Activated CD4-positive, CD25-positive, alpha-beta regulatory T cell treated with anti-CD3 and anti-CD28 coated beads, Interleukin-2, amount 50 U/mL, for 24 hours (primary cell): ENCODE results near the gene KIRREL3.

Experiments used
- ATAC-seq, 2 donors: fragments of 150-1000 bp; cut with Tn5 transposase; one replicate each; pipeline ENCODE4 v1.10.0; 2021; ENCODE audit warnings: mild to moderate bottlenecking in 1 of 2, moderate library complexity in 1 of 2

The KIRREL3 gene

DNA sequence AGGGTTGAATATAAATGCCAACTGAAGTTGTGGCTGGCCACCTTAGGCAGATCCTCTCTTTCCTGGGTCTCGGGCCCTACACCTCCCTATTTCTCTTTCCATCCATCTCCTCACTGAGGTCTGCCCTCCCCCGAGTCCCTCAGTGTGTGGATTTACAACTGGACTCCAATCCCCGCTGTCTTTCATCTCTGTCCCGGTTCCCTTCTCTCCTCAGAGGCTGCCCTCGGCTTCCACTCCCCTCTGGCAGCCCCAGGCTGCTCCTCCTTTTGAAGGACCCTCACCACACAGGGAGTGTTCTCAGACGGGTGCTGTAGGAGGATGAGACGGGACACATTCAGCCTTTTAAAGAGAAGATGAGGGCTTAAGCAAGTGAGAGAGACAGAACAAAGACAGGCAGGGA lies 478.0 kb downstream of the KIRREL3 start:
- no peak for ATAC-seq

DNA sequence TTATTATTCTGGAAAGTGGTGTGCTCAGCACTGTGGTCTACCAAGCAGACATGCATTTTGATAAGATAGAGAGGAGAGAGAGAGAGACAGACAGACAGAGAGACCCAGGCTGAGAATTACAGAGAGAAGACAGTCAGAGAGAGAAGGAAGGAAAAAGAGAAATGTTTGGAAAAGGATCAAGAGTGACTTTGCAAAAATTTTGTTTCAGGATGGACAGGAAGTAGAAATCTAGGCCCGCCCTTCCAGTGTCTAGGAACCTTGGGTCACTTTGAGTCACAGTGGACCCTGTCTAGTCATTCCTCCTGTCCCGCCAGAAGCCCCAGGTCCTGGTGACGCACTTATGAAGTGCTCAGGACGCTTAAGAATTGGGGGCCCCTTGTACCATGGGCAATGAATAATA lies 478.4 kb downstream of the KIRREL3 start:
- ATAC-seq = no peak

DNA sequence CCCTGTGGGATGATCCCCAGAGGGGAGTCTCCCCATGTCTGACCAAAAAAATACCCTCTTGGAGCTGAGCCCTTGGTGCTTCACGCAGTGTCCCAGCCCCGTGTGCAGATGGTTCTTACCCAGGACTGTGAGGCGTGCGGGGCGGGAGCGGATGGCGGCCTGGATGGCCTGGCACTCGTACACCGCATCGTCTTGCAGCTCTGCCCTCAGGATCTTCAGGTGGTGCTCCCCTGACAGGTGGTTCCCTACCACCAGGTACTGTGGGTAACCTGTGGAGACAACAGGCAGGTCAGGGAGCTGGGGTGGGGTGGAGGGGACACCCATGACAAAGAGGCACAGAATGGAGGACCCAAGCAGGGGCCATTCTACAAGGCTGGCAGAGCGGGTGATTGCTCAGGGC lies 479.4 kb downstream of the KIRREL3 start:
- ATAC-seq = no peak

DNA sequence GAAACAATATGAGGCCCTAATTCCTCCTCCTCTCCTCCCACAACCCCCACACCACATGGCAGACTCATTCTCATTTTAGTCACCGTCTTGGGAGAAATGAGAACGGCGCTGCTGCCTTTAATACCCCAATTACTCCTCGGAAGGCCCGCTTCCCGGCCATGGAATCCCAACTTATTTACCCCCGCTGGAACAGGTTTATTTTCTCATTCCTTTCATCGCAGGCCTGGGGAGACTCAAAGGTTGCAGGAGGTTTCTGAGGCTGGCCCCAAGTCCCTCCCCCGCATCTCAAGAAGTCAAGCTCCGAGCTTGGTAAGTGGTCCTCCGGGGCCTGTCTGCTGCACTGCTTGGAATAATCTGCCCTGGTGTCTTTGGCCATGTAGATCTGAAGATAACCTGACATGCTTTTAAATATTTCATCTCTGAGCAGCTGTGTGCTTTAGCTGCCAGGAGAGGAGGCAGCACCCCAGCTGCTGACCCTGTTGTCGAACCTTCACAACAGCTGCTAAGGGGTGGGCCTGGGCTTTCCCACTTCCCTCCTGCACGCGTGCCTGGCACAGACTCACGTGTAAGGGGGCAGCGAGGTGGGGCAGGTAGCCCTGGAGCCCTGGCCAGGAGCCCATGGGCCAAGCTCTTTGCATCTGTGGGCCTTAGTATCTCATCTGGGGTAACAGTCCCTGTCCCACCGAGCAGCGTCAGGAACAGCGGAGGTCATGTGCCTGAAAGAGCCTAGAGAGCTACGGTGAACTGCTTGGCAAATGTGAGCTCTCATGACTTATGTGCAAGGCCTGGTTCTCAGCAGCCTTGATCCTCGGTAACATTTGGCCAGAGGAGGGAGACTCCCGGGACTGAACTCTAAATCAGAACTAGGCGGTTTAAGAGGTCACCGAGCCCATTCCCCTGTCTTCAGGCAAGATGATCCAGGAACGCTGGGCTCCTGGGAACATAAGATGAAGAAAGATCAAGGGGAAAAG lies 480.5 kb downstream of the KIRREL3 start:
- no peak for ATAC-seq

DNA sequence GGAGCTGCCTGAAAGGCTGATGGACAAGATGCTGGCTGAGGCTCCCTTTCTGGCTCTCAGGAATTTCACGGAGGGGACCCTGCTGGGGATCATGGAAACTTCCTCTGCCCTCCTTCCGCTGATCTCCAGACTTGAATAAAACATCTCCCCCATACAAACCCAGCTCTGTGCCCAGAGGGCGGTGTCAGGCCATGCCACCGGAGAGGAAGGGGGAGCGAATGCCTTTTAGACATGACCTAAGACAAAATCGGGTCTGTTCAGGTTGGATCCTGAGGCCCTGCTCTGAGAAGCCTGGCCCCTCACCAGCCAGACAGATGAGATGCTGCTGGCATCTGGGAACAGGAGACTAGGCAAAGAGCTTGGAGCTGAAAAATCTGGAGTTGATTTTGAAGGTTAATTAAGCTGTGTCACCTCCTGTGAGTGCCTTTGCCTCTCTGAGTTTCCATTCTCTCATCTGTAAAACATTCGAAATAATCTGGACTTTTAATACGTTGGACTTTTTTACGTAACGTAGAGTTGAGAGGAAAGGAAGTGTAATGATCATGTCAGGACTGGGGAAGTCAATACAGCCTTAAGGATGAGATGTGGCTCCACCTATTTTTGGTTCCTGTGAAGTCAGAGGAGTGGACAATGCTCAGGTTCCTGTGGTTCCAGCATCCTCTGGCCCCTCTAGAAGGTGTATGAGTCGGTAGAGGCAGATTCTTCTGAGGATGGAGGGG lies 481.4 kb downstream of the KIRREL3 start:
- ATAC-seq = no peak

DNA sequence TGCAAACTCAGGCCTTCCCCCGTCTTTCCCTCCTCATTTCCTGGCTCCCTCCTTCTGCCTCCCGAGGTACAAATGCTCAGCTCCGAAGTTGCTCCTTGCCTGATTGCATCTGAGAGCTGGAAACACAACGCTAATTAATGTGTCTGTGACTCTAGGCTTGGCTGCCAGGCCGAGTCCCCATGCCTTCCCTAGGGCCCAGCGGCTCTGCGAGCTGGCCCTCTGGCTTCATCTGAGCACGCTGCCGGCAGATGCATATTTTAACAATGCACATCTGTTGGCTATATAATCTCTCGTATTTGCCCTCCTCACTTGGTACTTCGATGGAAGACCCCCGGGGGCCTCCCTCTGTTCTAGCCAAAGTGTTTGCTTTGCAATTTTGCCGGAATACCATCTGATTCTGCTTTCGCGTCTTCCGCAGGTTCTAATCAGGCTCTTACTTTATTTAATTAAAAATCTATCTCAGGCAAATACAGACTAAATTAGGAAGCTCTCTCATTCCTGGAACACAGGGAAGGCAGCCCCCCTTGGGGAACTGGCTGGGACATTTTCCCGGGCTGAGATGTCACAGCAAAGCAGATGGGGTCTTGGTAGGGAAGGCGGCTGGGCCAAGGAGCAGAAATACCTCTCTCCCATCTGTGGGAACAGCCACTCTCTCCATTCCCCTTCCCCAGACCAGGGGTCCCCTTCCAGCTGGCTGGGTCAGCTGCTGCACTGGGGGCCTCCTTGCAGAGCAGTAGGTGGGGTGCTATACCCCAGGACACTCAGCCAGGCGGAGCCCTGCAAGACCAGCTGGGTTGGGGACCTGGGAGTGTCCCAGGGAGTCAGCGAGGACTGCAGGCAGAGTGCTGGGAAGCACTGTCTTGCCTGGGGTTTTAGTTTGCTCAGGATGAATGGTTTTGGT lies 482.2 kb downstream of the KIRREL3 start:
- ATAC-seq = no peak

DNA sequence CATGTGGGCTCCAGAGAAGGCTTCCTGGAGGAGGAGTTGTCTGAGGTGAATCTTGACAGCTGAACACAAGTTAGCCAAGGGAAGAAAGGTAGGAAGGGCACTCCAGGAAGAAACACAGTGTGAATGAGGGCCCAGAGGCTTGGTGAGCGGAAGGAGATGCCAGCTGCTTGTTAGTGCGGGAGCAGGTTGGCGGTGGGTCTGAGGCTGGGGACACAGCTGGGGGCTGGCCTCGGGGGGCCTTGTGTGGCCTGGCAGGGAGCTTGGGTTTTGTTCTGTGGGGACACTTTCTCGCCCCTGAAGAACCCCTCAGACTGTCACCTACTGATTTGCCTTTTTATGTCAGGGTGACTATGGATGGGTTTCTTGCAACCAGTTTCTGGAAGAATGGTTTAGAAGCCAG lies 485.1 kb downstream of the KIRREL3 start:
- no peak for ATAC-seq

DNA sequence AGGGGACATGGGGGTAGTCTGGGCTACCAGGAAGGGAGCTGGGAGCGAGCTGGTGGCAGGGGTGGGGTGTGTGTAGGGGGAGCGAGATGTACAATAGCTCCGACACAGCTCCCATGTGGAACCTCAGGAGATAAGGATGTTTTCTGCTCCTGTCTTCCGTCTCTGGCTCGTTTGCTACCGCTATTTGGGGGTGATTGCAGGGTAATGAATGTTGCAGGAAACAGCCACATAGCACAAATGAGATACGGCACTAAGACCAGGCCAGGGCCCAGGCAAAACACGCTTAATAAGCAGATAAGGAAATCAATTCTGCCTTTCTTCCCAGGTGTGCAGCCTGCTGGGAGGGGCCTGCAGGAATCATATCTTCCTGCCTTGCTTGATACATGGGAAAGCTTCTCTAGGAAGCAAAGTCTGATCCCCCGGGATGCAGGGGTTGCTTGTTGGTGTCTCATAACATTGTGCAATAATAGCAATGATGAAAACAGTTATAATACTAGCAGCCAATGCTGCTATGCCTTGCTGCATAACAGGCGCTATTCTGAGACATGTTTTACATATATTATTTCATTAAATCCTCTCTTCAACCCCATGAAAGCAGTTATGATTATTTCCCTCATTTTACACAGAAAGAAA lies 486.4 kb downstream of the KIRREL3 start:
- no peak for ATAC-seq

DNA sequence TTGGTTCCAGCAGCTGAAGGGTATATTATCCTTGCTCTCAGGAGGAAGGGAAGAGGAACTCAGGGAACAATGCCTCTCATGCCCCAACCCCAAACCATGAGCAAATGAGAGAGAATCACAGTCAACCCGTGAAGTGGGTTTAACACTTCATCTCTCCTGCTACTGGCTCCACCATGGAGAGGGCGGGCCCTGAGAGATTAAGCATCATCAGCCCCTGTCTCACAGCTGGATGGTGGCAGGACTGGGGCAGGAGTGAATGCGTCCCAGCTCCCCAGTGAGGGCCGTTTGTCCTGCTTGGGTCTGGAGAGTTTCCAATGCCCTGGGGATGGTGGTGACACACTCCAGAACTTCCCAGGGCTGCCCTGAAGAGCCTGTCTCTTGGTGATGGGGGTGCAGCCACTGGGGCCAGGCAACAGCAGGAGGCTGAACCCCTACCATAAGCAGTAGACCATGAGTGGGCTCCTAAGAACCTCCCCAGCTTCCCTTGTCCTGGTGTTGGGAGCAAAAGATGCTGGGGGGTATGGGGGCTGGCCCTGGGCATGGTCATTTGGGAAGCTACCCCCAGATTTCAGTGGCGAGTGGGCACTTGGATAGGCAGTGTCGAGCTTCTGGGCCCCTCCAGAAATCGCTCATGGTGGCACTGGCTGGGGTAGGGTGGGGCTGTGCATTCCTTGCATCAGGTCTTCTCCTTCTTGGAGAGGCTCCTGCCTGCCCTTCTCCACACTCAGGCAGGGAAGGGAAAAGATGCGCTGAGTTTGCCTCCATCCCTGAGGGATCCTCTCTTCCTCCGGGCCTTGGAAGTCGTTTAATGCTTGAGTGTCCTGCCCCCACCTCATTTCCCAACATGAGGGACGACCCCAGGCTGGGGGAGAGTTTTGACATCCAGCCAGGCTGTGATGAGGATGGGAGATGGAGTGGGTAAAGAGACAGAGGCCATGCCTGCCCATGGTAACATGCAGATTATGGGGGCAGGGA lies 487.5 kb downstream of the KIRREL3 start:
- no peak for ATAC-seq

DNA sequence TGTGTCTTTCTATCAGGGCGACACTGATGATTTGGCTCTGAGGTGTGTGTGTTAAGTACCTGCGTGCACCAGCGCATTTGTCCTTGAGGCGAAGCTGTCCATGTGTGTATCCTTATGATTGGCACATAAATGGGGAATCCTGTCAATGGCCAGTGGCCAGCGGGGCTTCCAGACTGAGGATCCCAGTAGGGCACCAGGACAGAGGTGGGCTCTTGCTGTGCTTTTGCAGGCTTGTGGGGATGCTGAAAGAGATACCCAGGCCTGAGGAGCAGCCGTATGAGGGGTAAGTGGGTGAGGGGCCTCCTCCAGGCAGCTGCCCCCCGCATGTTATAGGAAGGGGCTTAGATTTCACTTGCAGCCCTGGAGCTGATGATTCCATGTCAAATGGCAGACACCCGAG lies 488.3 kb downstream of the KIRREL3 start:
- no peak for ATAC-seq

DNA sequence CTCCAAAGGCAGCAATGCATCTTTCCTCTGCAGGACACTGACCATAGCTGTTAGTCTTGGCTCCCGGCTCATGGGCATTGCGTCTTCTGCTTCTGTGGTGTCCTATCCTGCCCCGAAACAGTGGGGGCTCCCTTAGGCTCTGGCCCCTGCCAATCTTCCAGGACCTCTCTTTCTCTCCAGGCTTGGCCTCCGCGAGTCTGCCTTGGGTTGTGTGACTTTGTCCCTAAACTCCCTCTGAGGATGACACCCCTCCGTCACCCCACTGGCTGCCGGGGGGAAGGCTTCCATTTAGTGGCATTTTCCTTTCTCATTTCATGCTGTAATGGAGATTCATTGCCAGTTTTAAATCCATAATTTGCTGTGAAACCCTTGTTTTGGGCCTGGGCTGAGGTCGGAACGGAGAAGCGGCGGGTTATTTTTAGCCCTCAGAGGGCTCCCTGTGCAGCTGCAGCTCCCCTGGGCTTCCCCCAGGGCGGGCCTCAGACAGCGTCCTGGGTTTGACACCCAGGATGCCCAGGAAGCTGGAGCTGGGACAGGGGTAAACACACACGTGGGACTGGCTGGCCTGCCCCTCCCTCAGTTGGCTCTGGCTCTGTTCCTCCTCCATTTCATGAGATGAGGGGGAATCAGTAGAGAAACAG lies 489.0 kb downstream of the KIRREL3 start:
- no peak for ATAC-seq

DNA sequence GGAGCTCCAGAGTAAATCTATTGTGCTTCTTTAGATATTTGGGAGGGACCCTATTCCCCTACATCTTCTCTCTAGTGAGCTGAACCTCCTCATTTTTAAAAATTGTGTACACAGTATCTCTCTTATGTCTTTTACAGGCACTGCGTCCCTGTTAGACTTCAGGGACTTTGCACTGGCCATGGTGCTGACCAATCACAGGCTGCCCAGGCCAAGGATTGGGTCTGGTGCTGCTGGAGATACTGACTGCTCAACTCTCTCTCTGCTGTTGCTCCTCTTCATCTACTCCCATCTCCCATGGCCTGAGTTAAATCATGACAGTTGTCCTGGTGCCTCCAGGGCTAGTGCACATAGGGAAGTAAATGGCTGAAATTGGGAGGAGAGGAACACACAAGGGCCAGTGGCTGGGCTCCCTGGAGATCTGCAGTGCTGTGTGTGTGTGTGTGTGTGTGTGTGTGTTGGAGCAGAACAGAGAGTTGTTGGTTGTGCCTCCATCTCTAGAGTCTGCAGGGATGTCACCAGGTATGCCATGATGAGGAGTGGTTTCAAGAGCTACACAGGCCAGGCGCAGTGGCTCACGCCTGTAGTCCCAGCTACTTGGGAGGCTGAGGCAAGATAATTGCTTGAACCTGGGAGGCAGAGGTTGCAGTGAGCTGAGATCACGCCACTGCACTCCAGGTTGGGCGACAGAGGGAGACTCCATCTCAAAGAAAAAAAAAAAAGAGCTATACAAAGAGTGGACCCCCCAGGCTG lies 489.8 kb downstream of the KIRREL3 start:
- ATAC-seq = no peak

DNA sequence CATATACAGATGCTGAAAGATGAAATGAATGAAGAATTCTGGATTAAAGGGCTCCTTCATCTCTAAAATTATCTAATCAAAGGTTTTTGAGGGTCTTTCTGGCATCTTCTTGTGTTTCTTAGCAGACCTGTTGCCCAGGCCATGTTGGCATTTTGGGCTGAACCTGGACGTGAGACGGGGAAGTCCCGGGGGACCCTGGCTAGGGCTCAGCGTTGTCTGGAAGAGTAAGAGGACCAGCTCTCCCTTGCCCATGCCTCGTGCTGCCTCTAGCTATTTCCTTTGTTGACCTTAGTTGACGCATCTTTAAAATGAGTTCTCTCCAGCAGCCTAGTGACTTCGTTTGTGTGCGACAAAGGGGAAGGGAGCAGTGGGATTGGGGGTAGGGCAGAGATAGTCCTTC lies 492.9 kb downstream of the KIRREL3 start:
- no peak for ATAC-seq

DNA sequence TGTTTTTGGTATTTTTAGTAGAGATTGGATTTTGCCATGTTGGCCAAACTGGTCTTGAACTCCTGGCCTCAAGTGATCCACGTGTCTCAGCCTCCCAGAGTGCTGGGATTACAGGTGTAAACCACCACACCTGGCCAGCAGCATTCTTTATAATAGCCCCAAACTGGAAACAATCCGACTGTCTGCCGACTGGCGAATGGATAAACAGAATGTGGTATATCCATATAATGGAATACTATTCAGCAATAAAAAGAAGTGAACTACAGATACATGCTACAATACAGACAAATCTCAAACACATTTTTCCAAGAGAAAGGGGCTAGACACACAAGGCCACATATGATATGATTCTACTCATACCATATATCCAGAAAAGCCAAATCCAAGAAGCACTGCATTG lies 493.8 kb downstream of the KIRREL3 start:
- no peak for ATAC-seq

DNA sequence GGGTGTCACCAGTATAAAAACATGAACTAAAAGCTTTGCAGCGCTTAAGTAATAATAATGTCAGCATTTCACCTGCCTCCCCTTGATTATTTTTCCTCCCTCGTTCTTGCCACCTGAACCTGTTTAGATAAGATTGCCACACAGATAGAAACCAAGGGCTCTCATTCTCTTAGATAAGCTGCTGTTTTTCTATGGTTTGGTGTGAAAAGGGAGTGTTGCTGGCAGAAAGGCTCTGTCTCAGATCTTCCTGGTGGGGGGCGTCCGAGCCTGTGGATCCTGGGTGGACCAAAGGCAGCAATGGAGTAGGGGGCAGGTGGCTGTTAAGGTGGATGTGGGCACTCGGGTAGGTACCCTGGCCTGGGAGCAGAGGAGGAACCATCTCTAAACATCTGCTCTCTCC lies 497.6 kb downstream of the KIRREL3 start:
- no peak for ATAC-seq

DNA sequence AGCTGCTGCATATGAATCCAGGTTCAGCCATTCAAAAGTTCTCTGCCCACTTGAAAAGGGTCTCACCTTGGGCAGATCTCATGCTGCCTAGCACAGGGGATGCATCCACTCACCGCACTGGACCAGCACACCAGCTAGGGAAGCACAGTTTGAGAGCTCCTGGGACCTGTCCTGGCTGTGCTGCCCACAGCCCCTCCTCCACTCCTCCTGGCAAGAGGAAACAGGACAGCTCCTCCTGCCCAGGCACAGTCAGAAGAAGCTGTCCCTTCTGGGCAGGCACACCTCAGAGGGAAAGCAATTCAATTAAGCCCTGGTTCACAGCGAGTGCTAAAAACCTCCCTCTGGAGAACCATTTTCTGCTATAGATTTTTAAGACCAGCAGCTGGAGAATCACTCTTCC lies 498.4 kb downstream of the KIRREL3 start:
- ATAC-seq = no peak

DNA sequence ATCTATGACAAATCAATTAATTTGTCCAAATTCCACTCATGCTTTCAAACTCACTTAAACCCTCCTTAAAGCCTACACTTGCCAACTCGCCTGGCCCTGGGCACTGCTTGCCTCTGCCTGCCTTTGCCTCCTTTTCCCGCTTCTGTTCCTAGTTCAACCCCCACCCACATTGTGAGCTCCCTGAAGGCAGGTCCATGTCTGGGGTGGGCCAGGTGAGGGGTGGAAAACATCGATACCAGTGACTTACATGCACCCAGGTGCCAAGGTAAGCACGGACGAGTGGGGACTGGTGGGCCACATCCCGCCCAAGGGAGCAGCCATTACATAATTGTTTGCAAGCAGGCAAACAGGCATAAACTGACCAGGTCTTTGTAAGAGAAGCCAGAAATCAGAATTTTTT lies 498.9 kb downstream of the KIRREL3 start:
- ATAC-seq = no peak

DNA sequence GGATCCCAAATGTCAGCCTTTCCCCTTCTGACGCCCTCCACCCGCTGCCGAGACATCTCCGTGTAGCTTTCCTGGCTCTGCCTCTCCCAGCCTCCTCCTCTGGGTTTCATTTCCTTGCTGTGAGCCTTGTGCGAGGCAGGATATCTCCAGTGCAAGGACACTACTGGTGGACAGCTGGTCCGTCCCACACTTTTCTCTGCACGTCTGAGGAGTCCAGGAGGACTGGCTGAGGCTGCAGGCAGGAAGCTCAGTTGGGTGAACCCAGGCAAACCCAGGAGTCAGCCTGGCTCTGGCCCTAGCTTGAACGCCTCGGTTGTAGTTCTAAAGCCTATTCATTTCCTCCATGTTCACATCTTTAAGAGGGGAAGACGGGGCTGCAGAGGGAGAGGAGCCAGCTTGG lies 499.6 kb downstream of the KIRREL3 start:
- no peak for ATAC-seq

DNA sequence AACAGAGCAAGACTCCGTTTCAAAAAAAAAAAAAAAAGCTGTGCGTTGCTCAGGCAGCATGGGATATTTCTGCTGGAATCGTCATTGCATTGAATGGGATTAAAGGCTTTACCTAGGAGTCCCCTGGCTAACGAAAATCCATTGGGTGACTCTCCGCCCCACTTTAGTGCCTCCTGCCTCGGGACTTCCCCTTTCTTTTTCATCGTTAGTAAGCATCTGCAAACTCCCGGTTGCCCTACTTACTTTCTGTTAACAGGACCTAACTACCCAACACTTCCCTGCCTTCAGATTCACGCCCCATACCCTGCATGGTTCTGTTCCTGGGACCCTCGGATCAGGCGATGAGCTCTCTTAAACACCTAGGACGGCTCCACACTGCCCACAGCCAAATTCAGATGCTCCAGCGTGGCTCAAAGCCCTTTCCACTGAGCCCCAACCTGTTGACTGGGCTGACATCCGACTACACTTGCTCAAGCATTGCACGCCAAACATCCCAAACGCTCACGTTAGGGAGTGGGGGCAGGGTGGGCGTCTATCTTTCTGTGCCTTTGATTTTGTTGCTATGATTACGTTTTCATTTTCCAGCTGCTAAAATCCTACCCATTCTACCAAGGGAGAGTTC lies 501.3 kb downstream of the KIRREL3 start:
- no peak for ATAC-seq

DNA sequence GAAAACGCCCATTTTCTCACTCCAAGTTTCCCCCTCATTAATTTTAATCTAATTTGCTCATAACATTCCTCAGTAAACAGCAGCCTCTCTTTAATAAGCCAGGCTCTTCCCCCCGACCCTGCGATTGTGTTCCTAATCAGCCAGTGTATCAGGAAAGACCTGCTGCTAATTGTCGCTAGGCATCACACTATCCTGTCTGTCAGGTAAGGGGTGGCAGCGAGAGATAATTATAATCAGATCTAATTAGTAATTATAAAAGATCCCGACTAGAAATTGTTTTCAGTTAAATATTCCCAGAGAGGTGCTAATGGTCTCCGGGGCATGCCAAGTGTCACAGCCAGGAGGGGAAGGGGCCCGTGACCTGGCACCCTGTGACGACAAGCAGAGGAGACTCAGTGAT lies 502.3 kb downstream of the KIRREL3 start:
- ATAC-seq = no peak
